SH-SY5Y (cell line): ENCODE data around the gene MEGF6.

Source experiments
- GATA2 ChIP-seq: IDR thresholded peaks from 2 replicates; pipeline ENCODE4 v1.6.1; 2011; ENCODE audit warnings: mild to moderate bottlenecking, low read depth, low read length
- GATA3 ChIP-seq: IDR thresholded peaks from 2 replicates; pipeline ENCODE4 v1.6.1; 2011; ENCODE audit warnings: low read depth, mild to moderate bottlenecking, low read length, moderate library complexity

DNA sequence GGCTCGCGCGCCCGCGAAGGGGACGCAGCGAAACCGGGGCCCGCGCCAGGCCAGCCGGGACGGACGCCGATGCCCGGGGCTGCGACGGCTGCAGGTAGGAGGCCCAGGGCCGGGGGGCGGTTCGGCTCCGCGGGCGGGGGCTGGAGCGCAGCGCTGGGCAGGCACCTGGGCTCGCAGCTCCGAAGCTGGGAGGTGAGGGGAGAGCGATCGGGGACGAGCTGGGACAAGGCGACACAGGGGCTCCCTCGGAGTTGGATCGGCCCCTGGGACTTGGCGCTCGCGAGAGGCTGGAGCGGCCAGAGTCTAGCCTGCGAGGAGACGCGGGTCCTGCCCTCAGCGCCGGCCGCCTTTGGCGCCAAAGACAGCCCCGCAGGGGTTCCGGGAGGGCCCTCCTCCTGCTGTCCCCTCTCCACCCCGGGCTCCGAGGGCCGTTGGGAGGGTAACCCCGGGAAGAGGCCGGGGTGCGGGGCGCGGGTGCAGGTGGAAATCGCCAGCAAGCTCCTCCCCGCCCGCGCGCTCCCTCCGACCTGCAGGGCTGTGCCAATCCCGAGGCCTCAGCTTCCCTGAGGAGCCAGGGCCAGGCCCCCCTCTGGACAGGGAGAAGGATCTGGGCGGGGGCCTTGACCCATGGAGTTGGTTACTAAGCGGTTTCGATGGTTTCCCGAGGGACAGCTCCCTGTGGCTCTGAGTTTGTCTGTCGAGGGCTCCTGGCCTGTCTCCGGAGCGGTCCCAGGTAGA, 41.4 kb upstream of the MEGF6 start:
- TF ChIP-seq GATA2: no peak
- TF ChIP-seq GATA3: no peak
